ENCODE data around the gene GLA.

- TF ChIP-seq CTCF (conservative IDR thresholded peaks at IDR 0.05; ENCODE audit: low read depth, low read length), result no peak
- TF ChIP-seq EZH2 (IDR thresholded peaks at IDR 0.05; ENCODE audit: low read length, unreplicated experiment), result no peak
- TF ChIP-seq EZH2phosphoT487 (IDR thresholded peaks at IDR 0.05; ENCODE audit: borderline replicate concordance, low read length), result no peak
These were observed 45.6 kb downstream of the GLA start for GRCh38 chrX:101362116-101362515.

Measured in PC-3 (cell line).